ENCODE data around the gene PSMD6.

PSMD6 gene

DNA sequence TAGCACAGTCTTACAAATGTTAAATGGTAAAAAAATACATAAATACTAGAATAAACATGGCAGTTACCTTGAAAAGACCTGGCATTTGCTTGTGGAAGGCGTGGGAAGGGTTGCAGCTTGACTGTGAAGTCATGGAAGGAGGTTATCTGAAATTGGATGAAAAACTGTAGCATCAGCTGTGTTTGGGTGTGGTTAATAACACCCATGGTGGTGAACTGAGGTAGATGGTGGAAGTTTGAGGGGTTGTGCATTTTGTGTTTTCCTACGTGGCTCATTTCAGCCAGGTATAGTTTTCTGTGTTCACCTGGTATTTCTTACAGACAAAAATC lies 46.5 kb downstream of the PSMD6 start:
- DNase-seq (ENCODE audit: low spot score), result no peak

DNA sequence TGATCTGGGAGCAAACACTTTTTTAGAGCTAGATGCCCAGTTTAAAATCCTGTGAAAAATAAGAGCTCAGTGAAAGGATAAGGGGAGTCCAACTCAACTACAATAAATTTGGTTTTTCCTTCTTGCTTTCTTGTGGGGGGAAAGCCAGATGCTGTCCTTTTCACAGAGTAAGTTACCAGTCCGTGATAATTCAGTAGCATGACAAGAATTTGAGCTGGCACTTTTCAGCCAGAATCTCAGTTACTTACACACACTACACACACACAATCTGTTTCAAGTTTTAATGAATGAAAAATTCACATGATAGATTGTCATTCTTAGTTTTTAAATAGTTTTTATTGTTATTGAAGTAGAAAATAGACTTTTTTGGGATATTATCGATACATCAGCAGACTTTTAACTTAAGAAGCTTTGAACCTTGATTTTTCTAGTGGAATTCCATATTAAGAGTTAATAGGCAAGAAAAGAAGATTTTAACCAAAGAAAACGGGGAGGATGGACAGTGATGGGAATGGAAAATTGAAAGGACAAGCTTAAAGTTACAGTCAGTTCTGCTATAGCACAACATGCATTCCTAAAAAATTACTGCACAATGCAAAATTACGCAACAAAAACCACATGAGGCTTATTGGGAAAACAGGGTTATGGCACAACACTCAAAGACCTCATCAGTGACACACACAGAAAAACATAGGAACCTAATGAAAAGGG lies 47.0 kb downstream of the PSMD6 start:
- no peak for DNase-seq (ENCODE audit: low spot score)

- DNase-seq (ENCODE audit: low spot score), result peak; percentile 48
Observed at GRCh38 chr3:63975723-63976122, 47.6 kb downstream of the PSMD6 start.

GRCh38 chr3:63974451-63974850 lies 48.8 kb downstream of the PSMD6 start:
- DNase-seq (ENCODE audit: low spot score), result no peak

GRCh38 chr3:63973406-63973805 lies 49.9 kb downstream of the PSMD6 start:
- DNase-seq (ENCODE audit: low spot score), result no peak

- no peak for DNase-seq (ENCODE audit: low spot score)
Observed at GRCh38 chr3:63972987-63973386, 50.3 kb downstream of the PSMD6 start.

DNA sequence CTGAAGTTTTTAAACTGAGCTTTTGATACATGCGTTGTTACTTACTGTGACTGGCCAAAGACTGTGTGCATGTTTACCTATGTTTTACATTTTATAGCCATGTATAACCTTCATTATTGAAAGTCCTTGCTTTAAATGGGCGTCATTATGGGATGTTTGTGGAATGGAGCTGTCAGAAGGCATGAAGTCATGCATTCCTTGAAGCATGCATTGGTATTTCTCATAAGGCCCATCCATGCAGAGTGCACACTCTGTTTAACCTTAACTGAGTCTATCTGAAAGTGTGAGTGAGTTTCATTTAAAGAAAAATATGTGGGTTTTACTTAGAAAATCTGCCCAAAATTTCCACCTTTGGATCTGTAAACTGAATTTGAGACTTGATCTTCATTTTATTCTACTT lies 51.1 kb downstream of the PSMD6 start:
- DNase-seq (ENCODE audit: low spot score), result no peak

GRCh38 chr3:63970631-63971475 lies 52.4 kb downstream of the PSMD6 start:
- peak; percentile 49 for DNase-seq (ENCODE audit: low spot score)

DNA sequence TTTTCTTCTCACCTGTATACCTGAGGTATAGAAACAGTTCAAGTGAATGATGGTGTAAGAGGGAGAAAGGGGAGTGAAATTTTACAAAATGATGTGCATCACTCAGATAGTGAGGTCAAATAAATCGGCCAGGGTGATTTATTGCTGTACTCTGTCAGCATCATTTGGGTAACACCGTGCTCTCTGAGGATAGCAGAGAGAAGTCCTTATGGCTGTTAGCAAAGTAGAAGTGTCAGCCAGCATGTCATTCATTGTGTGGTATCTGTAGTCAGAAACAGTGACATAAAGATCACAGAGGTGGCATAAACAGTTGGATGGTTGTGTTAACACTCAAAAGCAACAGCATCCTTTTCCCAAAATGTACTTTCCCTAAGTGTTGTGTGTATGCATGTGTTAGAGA lies 53.4 kb downstream of the PSMD6 start:
- peak; percentile 43 for DNase-seq (ENCODE audit: low spot score)

DNA sequence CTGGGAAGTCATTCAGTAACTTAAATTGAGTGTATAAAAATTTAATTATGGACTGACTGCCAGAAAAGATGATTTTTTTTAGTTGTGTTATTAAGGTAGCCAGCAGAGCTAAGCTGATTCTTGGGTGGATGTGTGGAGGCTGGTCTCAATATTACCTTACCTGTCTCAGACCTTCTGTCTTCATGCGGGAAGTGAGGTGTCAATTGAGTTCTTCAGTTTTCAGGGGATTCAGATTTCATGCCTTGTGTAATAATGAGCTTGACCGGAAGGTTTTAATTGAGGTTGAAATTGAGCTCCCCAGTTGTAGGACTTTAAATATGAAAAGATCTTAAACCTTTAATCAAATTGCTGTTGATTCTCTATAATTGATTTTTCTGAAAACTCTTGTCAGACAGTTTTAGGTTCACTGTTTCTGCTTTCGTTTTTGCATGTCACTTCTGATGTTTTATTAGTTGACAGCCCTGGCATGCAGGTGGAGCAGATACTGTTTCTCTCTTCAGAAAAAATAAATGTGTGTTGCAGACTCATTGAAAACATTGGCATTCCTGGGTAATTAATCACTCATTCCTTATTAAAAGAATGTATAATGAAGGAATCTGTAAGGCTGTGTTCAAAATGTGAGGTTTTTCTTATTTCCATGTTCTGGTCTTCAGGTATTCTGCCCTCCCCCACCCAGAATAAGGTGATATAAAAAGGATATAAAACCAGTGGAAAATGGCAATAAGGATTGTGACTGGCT lies 54.5 kb downstream of the PSMD6 start:
- DNase-seq (ENCODE audit: low spot score), result no peak

DNA sequence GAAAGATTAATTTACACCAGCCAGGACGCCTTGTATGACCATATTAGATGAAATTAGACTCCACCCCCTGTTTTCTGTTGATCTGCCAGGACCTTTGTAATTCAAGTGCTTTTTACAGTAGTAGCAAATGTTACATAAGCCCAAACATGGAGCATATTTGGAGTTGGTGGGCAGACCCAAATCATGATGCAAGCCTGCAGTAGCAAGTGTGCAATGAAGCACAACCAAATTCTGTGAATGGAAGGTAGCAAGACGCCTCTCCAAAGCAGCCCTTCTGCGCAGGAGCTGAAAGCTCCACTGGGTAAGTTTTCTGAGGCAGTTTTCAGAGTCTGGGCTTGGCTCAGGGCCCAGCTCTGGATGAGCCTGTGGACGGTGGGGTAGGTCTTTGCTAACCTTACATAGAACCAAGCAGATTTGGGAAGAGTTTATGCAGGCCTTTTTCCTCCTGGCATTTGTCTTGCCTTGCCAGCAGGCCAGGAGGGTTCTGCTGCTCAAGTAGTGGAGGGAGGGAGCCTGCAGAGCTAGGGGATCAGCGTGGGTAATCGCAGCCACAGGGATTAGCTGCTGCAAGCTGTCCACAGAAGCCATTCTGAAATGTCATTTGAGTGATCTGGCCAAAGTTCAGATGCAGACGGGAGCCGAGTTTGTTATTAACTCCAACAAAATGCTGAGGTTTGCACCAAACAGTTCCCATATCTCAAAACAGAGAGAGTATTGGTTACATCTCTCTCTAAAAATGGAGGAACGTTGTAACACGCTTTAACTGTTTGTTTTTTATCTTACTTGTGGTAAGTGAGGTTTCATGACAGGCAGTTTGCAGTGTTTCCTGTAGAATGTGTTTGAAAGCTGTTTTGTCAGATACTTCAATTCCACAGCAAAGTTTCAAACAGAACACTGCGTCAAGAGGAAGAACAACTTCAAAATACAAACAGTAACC lies 55.4 kb downstream of the PSMD6 start:
- DNase-seq (ENCODE audit: low spot score), result peak; percentile 79

GRCh38 chr3:63966871-63967270 lies 56.4 kb downstream of the PSMD6 start:
- no peak for DNase-seq (ENCODE audit: low spot score)

GRCh38 chr3:63966007-63966406 lies 57.3 kb downstream of the PSMD6 start:
- DNase-seq (ENCODE audit: low spot score), result no peak

GRCh38 chr3:63964681-63965485 lies 58.4 kb downstream of the PSMD6 start:
- DNase-seq (ENCODE audit: low spot score), result no peak

- DNase-seq (ENCODE audit: low spot score), result no peak
Observed at GRCh38 chr3:63963496-63963895, 59.8 kb downstream of the PSMD6 start.

DNA sequence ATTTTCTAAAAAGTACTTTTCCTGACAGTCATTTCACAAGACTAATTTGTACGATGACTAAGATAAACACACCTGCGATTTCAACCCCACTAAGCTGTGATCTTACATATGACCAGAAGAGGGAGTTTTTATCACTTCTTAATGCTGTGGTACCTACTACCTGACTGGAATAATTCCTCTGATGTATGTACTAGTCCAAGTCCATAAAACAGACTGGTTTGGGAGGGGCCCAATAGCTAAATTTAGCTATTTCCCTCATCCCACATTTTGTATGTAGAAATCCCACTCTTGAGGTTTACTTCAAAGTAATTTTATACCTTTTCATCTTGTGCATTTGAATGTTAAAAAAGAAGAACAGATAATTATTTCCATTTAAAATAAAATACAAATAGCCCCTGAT lies 61.4 kb downstream of the PSMD6 start:
- peak; percentile 79 for DNase-seq (ENCODE audit: low spot score)

All from cerebellar cortex (tissue), 1 donor.